IMR-90 (cell line): ENCODE results near the gene NAA11. TPM values are rescaled to one million over a fixed set of nuclear protein-coding genes. Genes with fewer than 3 reads are reported as not detected.

Experiments
- ATAC-seq: fragments of 200-7000 bp; cut with Tn5 transposase; 2 replicates; pipeline ENCODE4 v1.9.1; 2020; ENCODE audit warnings: low read depth, mild to moderate bottlenecking, moderate library complexity
- BruUV-seq: library from RNA; stranded (reverse); fragments of 400-500 nt; replicated peaks from 2 replicates; lab custom pipeline; 2021; lab: Mats Ljungman, UMichigan
- CTCF ChIA-PET: fragments of 300-600 bp; formaldehyde crosslinking; extraction: SDS; loops from one replicate; lab custom pipeline; 2021; ENCODE audit warnings: antibody characterized with exemption; lab: Yijun Ruan, JAX
- POLR2A ChIA-PET: fragments of 300-600 bp; sonication (Branson Sonifier 250); formaldehyde crosslinking; loops from one replicate; lab custom pipeline; 2022; ENCODE audit warnings: antibody characterized with exemption; ENCODE audit not compliant: unreplicated experiment; lab: Charles Lee
- DNase-seq: peaks from one replicate; pipeline ENCODE4 v3.0.0; 2013
- H2AFZ ChIP-seq: replicated peaks from 2 replicates; pipeline ENCODE3; 2013; ENCODE audit warnings: low read length, mild to moderate bottlenecking; ENCODE audit not compliant: poor library complexity
- H2AK5ac ChIP-seq: 2 replicates; pipeline ENCODE4 v1.6.1; 2013; ENCODE audit warnings: low read depth, low read length, inconsistent platforms
- H2AK9ac ChIP-seq: replicated peaks from 2 replicates; pipeline ENCODE3; 2013; ENCODE audit warnings: mild to moderate bottlenecking, low read depth, low read length, moderate library complexity; ENCODE audit not compliant: poor library complexity
- H2BK120ac ChIP-seq: 2 replicates; pipeline ENCODE4 v1.6.1; 2013; ENCODE audit warnings: low read depth, low read length, inconsistent platforms
- H2BK15ac ChIP-seq: 3 replicates; pipeline ENCODE4 v1.6.1; 2013; ENCODE audit warnings: low read depth, low read length, inconsistent platforms
- H2BK20ac ChIP-seq: 2 replicates; pipeline ENCODE4 v1.6.1; 2013; ENCODE audit warnings: low read depth, mild to moderate bottlenecking, inconsistent platforms, low read length, moderate library complexity
- H2BK5ac ChIP-seq: 2 replicates; pipeline ENCODE4 v1.6.1; 2013; ENCODE audit warnings: mild to moderate bottlenecking, low read depth, low read length, inconsistent platforms; ENCODE audit not compliant: poor library complexity, severe bottlenecking
- H3K14ac ChIP-seq: replicated peaks from 2 replicates; pipeline ENCODE4 v1.6.1; 2013; ENCODE audit warnings: low read depth, low read length, inconsistent platforms
- H3K18ac ChIP-seq: 2 replicates; pipeline ENCODE4 v1.6.1; 2013; ENCODE audit warnings: low read depth, low read length, control low read depth
- H3K23ac ChIP-seq: 2 replicates; pipeline ENCODE4 v1.6.1; 2013; ENCODE audit warnings: low read depth, low read length, inconsistent platforms
- H3K27ac ChIP-seq: 2 replicates; pipeline ENCODE4 v1.5.1; 2013; ENCODE audit warnings: mild to moderate bottlenecking, control low read depth, low read length; ENCODE audit not compliant: insufficient read depth
- H3K27me3 ChIP-seq: 2 replicates; pipeline ENCODE4 v1.6.1; 2013; ENCODE audit warnings: low read length; ENCODE audit not compliant: control insufficient read depth, insufficient read depth
- H3K36me3 ChIP-seq: 2 replicates; pipeline ENCODE4 v1.6.1; 2013; ENCODE audit warnings: low read length, mixed read lengths; ENCODE audit not compliant: control insufficient read depth, insufficient read depth
- H3K4ac ChIP-seq: 2 replicates; pipeline ENCODE4 v1.6.1; 2013; ENCODE audit warnings: low read depth, low read length, inconsistent platforms
- H3K4me1 ChIP-seq: 2 replicates; pipeline ENCODE4 v1.6.1; 2013; ENCODE audit warnings: low read length, mixed read lengths; ENCODE audit not compliant: control insufficient read depth, insufficient read depth
- H3K4me2 ChIP-seq: 2 replicates; pipeline ENCODE4 v1.6.1; 2013; ENCODE audit warnings: low read depth, mild to moderate bottlenecking, control low read depth, low read length, moderate library complexity
- H3K4me3 ChIP-seq: 2 replicates; pipeline ENCODE4 v1.5.1; 2013; ENCODE audit warnings: low read depth, mild to moderate bottlenecking, control low read depth, low read length, moderate library complexity; ENCODE audit not compliant: insufficient read depth
- H3K56ac ChIP-seq: 2 replicates; pipeline ENCODE4 v1.6.1; 2013; ENCODE audit warnings: low read length, inconsistent platforms; ENCODE audit not compliant: insufficient read depth; ENCODE audit errors: extremely low read depth
- H3K79me1 ChIP-seq, 2 experiments: 2 replicates each; pipeline ENCODE4 v1.6.1; 2013; ENCODE audit warnings: low read length in 2 of 2, inconsistent platforms in 1 of 2, low read depth in 1 of 2
- H3K9ac ChIP-seq: 2 replicates; pipeline ENCODE4 v1.6.1; 2013; ENCODE audit warnings: low read depth, low read length, control low read depth
- H3K9me1 ChIP-seq: 2 replicates; pipeline ENCODE4 v1.6.1; 2013; ENCODE audit warnings: low read length, inconsistent platforms; ENCODE audit not compliant: insufficient read depth
- H3K9me3 ChIP-seq: 2 replicates; pipeline ENCODE4 v1.6.1; 2013; ENCODE audit warnings: low read length; ENCODE audit not compliant: control insufficient read depth, insufficient read depth
- H4K20me1 ChIP-seq: 2 replicates; pipeline ENCODE4 v1.6.1; 2013; ENCODE audit warnings: low read length, inconsistent platforms; ENCODE audit not compliant: insufficient read depth
- H4K5ac ChIP-seq: 2 replicates; pipeline ENCODE4 v1.6.1; 2013; ENCODE audit warnings: mild to moderate bottlenecking, low read depth, low read length, control low read depth
- H4K8ac ChIP-seq, 2 experiments: 2 replicates each; pipeline ENCODE4 v1.6.1; 2013; ENCODE audit warnings: low read depth in 2 of 2, low read length in 2 of 2, control low read depth in 1 of 2, inconsistent platforms in 1 of 2
- H4K91ac ChIP-seq: 2 replicates; pipeline ENCODE4 v1.6.1; 2013; ENCODE audit warnings: low read depth, low read length, inconsistent platforms; ENCODE audit not compliant: insufficient read depth
- ELK1 ChIP-seq: fragments of 150-350 bp; IDR thresholded peaks from 2 replicates; pipeline ENCODE4 v1.6.1; 2016; ENCODE audit warnings: low read depth, mild to moderate bottlenecking, low read length, moderate library complexity, borderline replicate concordance
- MAFK ChIP-seq: IDR thresholded peaks from 2 replicates; pipeline ENCODE4 v1.6.1; 2012; ENCODE audit warnings: low read depth, low read length, improper control_type of control experiment
- WGBS, 2 experiments: methylation state at CpG; one replicate each; pipeline versions ENCODE4 v1.1.5 to v1.1.7; 2013; ENCODE audit warnings: missing lambda C conversion rate in 2 of 2; ENCODE audit not compliant: insufficient read length in 1 of 2; ENCODE audit errors: extremely low coverage in 2 of 2; 5-methylcytosine and 5-hydroxymethylcytosine counted together
- dilution Hi-C: fragments of 300-500 bp; cut with HindIII; formaldehyde crosslinking; loops from one replicate; pipeline ENCODE4 v1.14.3; 2018; ENCODE audit warnings: low sequenced_read_pairs; ENCODE audit not compliant: unreplicated experiment
- in situ Hi-C: fragments of 300-500 bp; cut with MboI; formaldehyde crosslinking; loops from 3 replicates; pipeline ENCODE4 v1.14.3; 2019; ENCODE audit warnings: low sequenced_read_pairs, inconsistent platforms, mixed read lengths
- intact Hi-C: fragments of 100-400 bp; cut with micrococcal nuclease; formaldehyde crosslinking; loops from 2 replicates; pipeline ENCODE4 v1.10.0; 2022
- polyA plus RNA-seq, 3 experiments: library from polyadenylated mRNA; depleted of rRNA; stranded (reverse); fragments of >200 nt; gene quantifications; 2 replicates each; pipeline ENCODE4 v1.2.3, GENCODE V29; 2012; ENCODE audit warnings: low replicate concordance in 1 of 3
- total RNA-seq: library from RNA; depleted of rRNA; stranded (reverse); fragments of >200 nt; gene quantifications from 2 replicates; pipeline ENCODE4 v1.2.3, GENCODE V29; 2012

Gene NAA11
- total and polyA plus RNA-seq, 2 of the 4 experiments (the other 2 are of a cell fraction): not detected

- H3K14ac ChIP-seq: no peak overlapping the region
- no CpG with 5 or more reads among the region's 3 CpGs for WGBS, 2 experiments
- H2BK5ac ChIP-seq: no peak overlapping the region
- no peak overlapping the region for H3K4me2 ChIP-seq
- H3K23ac ChIP-seq: no peak overlapping the region
- dilution Hi-C loops (no loop called here), in situ Hi-C loops (no loop called here), intact Hi-C loops (no loop called here)
- H2AFZ ChIP-seq: no peak overlapping the region
- H4K91ac ChIP-seq: no peak overlapping the region
- no peaks in the 10 kb centered on the region for H3K36me3 ChIP-seq
- H3K4ac ChIP-seq: no peak overlapping the region
- DNase-seq: no peak
- H2AK9ac ChIP-seq: no peak overlapping the region
- no peak overlapping the region for H2BK120ac ChIP-seq
- TF ChIP-seq MAFK (no peak), ELK1 (no peak)
- no peaks in the 10 kb centered on the region for H4K20me1 ChIP-seq
- CTCF ChIA-PET: interaction anchor here (0.6 kb wide), 1 partner anchor 20 kb away, joined by 3 read pairs; no protein-coding TSS in a partner anchor
- no peak overlapping the region for H3K9ac ChIP-seq
- H3K27ac ChIP-seq: no peak overlapping the region
- no TSS peak for BruUV-seq
- no peaks in the 10 kb centered on the region for H3K9me3 ChIP-seq
- POLR2A ChIA-PET: no interaction called here
- H4K8ac ChIP-seq: no peak overlapping the region
- H3K9me1 ChIP-seq: no peaks in the 10 kb centered on the region
- H4K5ac ChIP-seq: no peak overlapping the region
- H3K79me1 ChIP-seq: no peaks in the 10 kb centered on the region
- no peak overlapping the region for H3K56ac ChIP-seq
- H2AK5ac ChIP-seq: no peak overlapping the region
- no peaks in the 10 kb centered on the region for H3K27me3 ChIP-seq
- H3K4me1 ChIP-seq: no peaks in the 10 kb centered on the region
- H3K18ac ChIP-seq: no peak overlapping the region
- no peak overlapping the region for H2BK20ac ChIP-seq
- H3K4me3 ChIP-seq: no peak overlapping the region
- no peak overlapping the region for H2BK15ac ChIP-seq
- no peak for ATAC-seq
Measured at GRCh38 chr4:79341893-79342653, 16.2 kb upstream of the NAA11 start.
